OCI-LY7 (cell line): ENCODE measurements around the gene C21orf91.

Experiments used
- EZH2phosphoT487 ChIP-seq: fragments of 200-600 bp; sonication (generic); IDR thresholded peaks from 2 replicates; pipeline ENCODE4 v1.6.1; 2018; ENCODE audit warnings: low read depth, borderline replicate concordance, mild to moderate bottlenecking, mixed run types, antibody characterized with exemption, low read length, moderate library complexity, mixed read lengths
- TF ChIP-seq, protein P1 (sequence below): fragments of 200-600 bp; sonication (generic); conservative IDR thresholded peaks from 2 replicates; pipeline ENCODE4 v1.5.1; 2014; ENCODE audit warnings: mild to moderate bottlenecking, antibody characterized with exemption, low read length, moderate library complexity, mixed read lengths

DNA sequence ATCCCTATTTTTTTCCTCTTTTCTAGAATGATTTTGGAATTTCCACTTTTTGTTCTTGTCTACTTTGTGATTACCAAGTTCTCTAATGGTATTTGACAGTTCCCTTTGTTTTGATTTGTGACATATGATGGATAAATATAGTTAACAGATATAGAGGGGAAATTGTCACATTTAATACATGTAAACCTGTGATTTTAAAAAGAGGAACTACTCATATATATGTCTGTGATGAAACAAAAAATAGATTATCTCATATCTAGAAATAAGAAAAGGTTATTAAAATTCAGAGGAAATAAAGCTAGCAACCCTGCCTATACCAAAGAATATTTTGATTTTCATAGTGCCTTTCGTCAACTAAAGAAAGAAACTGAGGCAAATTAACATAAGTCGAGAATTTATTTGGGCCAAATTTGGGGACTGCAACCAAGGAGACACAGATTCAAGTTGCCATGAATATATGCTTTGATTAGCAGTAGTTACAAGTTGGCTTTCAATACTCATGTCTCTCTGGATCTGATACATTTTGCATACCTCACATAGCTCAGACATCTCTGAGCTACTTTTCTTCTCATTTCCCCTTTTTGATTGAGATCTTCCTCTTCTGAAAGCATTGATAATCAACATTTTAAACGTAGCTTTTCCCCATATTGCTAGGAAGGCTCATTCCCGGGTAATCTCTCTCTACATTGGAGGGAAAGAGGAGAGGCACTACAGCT lies 15.6 kb upstream of the C21orf91 start:
- TF ChIP-seq, protein P1, sequence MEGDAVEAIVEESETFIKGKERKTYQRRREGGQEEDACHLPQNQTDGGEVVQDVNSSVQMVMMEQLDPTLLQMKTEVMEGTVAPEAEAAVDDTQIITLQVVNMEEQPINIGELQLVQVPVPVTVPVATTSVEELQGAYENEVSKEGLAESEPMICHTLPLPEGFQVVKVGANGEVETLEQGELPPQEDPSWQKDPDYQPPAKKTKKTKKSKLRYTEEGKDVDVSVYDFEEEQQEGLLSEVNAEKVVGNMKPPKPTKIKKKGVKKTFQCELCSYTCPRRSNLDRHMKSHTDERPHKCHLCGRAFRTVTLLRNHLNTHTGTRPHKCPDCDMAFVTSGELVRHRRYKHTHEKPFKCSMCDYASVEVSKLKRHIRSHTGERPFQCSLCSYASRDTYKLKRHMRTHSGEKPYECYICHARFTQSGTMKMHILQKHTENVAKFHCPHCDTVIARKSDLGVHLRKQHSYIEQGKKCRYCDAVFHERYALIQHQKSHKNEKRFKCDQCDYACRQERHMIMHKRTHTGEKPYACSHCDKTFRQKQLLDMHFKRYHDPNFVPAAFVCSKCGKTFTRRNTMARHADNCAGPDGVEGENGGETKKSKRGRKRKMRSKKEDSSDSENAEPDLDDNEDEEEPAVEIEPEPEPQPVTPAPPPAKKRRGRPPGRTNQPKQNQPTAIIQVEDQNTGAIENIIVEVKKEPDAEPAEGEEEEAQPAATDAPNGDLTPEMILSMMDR = no peak
- no peak for TF ChIP-seq EZH2phosphoT487
